GM12878 (cell line): ENCODE results near the gene ADISSP. TPM values are rescaled to one million over a fixed set of nuclear protein-coding genes. Genes with fewer than 3 reads are reported as not detected.

Experiments used
- ATAC-seq: fragments of 200-7000 bp; cut with Tn5 transposase; 3 replicates; pipeline ENCODE4 v1.9.1; 2020; ENCODE audit warnings: mild to moderate bottlenecking, moderate library complexity
- BruUV-seq: library from RNA; stranded (reverse); fragments of 400-500 nt; replicated peaks from 2 replicates; lab custom pipeline; 2021; lab: Mats Ljungman, UMichigan
- CTCF ChIA-PET: fragments of 300-600 bp; sonication (Branson Sonifier 250); formaldehyde crosslinking; extraction: SDS; loops from one replicate; lab custom pipeline; 2021; ENCODE audit warnings: inconsistent platforms; lab: Yijun Ruan, JAX
- POLR2A ChIA-PET: fragments of 350-600 bp; formaldehyde crosslinking; extraction: SDS; loops from one replicate; lab custom pipeline; 2021; ENCODE audit warnings: inconsistent platforms; lab: Charles Lee
- RAD21 ChIA-PET: fragments of 300-600 bp; sonication (Branson Sonifier 250); formaldehyde crosslinking; loops from one replicate; lab custom pipeline; 2023; ENCODE audit warnings: antibody characterized with exemption; ENCODE audit not compliant: unreplicated experiment; lab: Charles Lee
- SMC1A ChIA-PET: fragments of 300-600 bp; sonication (Branson Sonifier 250); formaldehyde crosslinking; loops from one replicate; lab custom pipeline; 2023; ENCODE audit not compliant: unreplicated experiment, uncharacterized antibody; lab: Charles Lee
- DNase-seq: peaks from one replicate; pipeline ENCODE4 v3.0.0-alpha.2; 2011; ENCODE audit warnings: low read depth, low spot score
- FAIRE-seq: peaks from 3 replicates; lab custom pipeline; 2011; peaks lifted over from hg19 to GRCh38; lab: Jason Lieb, UNC
- H2AFZ ChIP-seq: 2 replicates; pipeline ENCODE4 v1.6.0; 2011; ENCODE audit warnings: low read depth, low read length, control low read depth; ENCODE audit not compliant: control insufficient read depth
- H3K27ac ChIP-seq: 2 replicates; pipeline ENCODE4 v1.5.1; 2011; ENCODE audit warnings: control low read depth; ENCODE audit not compliant: control insufficient read depth, insufficient read depth
- H3K27me3 ChIP-seq, 2 experiments: replicated peaks in 1 of 2; 2 replicates each; pipeline versions ENCODE4 v1.6.0 to v1.6.1; 2011; ENCODE audit warnings: low read length in 1 of 2; ENCODE audit not compliant: control insufficient read depth in 2 of 2, insufficient read depth in 2 of 2
- H3K36me3 ChIP-seq, 2 experiments: 2 replicates each; pipeline ENCODE4 v1.5.1; 2011; ENCODE audit warnings: low read length in 1 of 2; ENCODE audit not compliant: control insufficient read depth in 2 of 2, insufficient read depth in 2 of 2
- H3K4me1 ChIP-seq: 2 replicates; pipeline ENCODE4 v1.6.1; 2011; ENCODE audit warnings: mild to moderate bottlenecking, low read length, moderate library complexity, mixed read lengths; ENCODE audit not compliant: control insufficient read depth, insufficient read depth
- H3K4me2 ChIP-seq: 2 replicates; pipeline ENCODE4 v1.6.0; 2011; ENCODE audit warnings: control low read depth; ENCODE audit not compliant: control insufficient read depth, insufficient read depth
- H3K4me3 ChIP-seq: fragments of 200-600 bp; sonication (generic); 2 replicates; pipeline ENCODE4 v1.5.1; 2016
- H3K79me2 ChIP-seq: 2 replicates; pipeline ENCODE4 v1.6.0; 2011; ENCODE audit warnings: low read length; ENCODE audit not compliant: control insufficient read depth, insufficient read depth
- H3K9ac ChIP-seq: 2 replicates; pipeline ENCODE4 v1.8.0; 2011; ENCODE audit warnings: low read length, control low read depth, mixed read lengths; ENCODE audit not compliant: control insufficient read depth, insufficient read depth
- H3K9me3 ChIP-seq: replicated peaks from 3 replicates; pipeline ENCODE4 v1.5.1; 2011; ENCODE audit warnings: mild to moderate bottlenecking, low read length; ENCODE audit not compliant: control insufficient read depth, insufficient read depth
- H4K20me1 ChIP-seq: 2 replicates; pipeline ENCODE4 v1.6.0; 2011; ENCODE audit not compliant: control insufficient read depth, insufficient read depth
- ATF7 ChIP-seq: fragments of 450-650 bp; IDR thresholded peaks from 2 replicates; pipeline ENCODE4 v1.6.1; 2016; ENCODE audit warnings: low read depth, mild to moderate bottlenecking
- CBFB ChIP-seq: IDR thresholded peaks from 2 replicates; pipeline ENCODE4 v1.6.1; 2016; ENCODE audit warnings: antibody characterized with exemption, low read depth
- CHD1 ChIP-seq: IDR thresholded peaks from 2 replicates; pipeline ENCODE4 v1.6.1; 2012; ENCODE audit warnings: low read depth, low read length, improper control_type of control experiment
- ESRRA ChIP-seq: IDR thresholded peaks from 2 replicates; pipeline ENCODE4 v1.6.1; 2012; ENCODE audit warnings: mild to moderate bottlenecking, low read length, improper control_type of control experiment
- FOS ChIP-seq: IDR thresholded peaks from 3 replicates; pipeline ENCODE4 v1.6.1; 2011; ENCODE audit warnings: borderline replicate concordance; ENCODE audit not compliant: insufficient read length; ENCODE audit errors: extremely low read depth
- FOXK2 ChIP-seq: fragments of 450-650 bp; IDR thresholded peaks from 2 replicates; pipeline ENCODE4 v1.6.1; 2017; ENCODE audit warnings: mild to moderate bottlenecking, moderate library complexity
- MTA2 ChIP-seq: fragments of 450-650 bp; IDR thresholded peaks from 2 replicates; pipeline ENCODE4 v1.6.1; 2016; ENCODE audit warnings: low read depth, mild to moderate bottlenecking, moderate library complexity
- NFIC ChIP-seq: IDR thresholded peaks from 2 replicates; pipeline ENCODE4 v1.6.1; 2012; ENCODE audit warnings: low read depth, mild to moderate bottlenecking, inconsistent platforms, low read length, moderate library complexity
- NFYB ChIP-seq: IDR thresholded peaks from 2 replicates; pipeline ENCODE4 v1.6.1; 2011; ENCODE audit warnings: low read depth, mild to moderate bottlenecking, low read length, improper control_type of control experiment, moderate library complexity; ENCODE audit not compliant: insufficient read depth
- PAX8 ChIP-seq: fragments of 450-650 bp; IDR thresholded peaks from 2 replicates; pipeline ENCODE4 v1.6.1; 2017; ENCODE audit warnings: mild to moderate bottlenecking, moderate library complexity
- SUZ12 ChIP-seq: fragments of 200-600 bp; sonication (generic); IDR thresholded peaks from one replicate; pipeline ENCODE4 v1.6.1; 2018; ENCODE audit warnings: antibody characterized with exemption, mild to moderate bottlenecking; ENCODE audit not compliant: unreplicated experiment
- ZNF207 ChIP-seq: fragments of 450-650 bp; IDR thresholded peaks from 2 replicates; pipeline ENCODE4 v1.6.1; 2014; ENCODE audit warnings: antibody characterized with exemption, mild to moderate bottlenecking, borderline replicate concordance
- WGBS: methylation state at CpG from one replicate; pipeline ENCODE4 v1.1.6; 2016; ENCODE audit warnings: low lambda C conversion rate; ENCODE audit not compliant: insufficient replicate concordance, insufficient coverage; ENCODE audit errors: missing lambda C conversion rate; 5-methylcytosine and 5-hydroxymethylcytosine counted together
- in situ Hi-C: fragments of 300-500 bp; cut with MboI; formaldehyde crosslinking; loops from 9 replicates; pipeline ENCODE4 v1.14.3; 2018; ENCODE audit warnings: mixed read lengths
- intact Hi-C: fragments of 100-400 bp; cut with micrococcal nuclease; formaldehyde crosslinking; loops from one replicate; pipeline ENCODE4 v1.14.2; 2022; ENCODE audit not compliant: unreplicated experiment
- polyA plus RNA-seq, 11 experiments: library from polyadenylated mRNA; depleted of rRNA in 4 of 11; unstranded in 6 of 11; stranded (reverse) in 5 of 11; fragments of >200 nt; fragmentation: Nextera tagmentation in 4 of 11; fragmentation: Illumina TruSeq in 1 of 11; extraction: Ambion mirVana in 4 of 11; extraction: Trizol in 1 of 11; gene quantifications; 1 replicate in 1 of 11; 2 replicates in 10 of 11; pipeline versions ENCODE4 v1.2.1 to v1.2.3, GENCODE V29; 2011 to 2016; ENCODE audit warnings: inconsistent platforms in 2 of 11, missing spikeins in 2 of 11, low read depth in 1 of 11
- total RNA-seq, 4 experiments: library from RNA; depleted of rRNA in 3 of 4; stranded (reverse); fragments of >200 nt in 3 of 4; fragmentation: Illumina TruSeq in 1 of 4; extraction: Trizol in 1 of 4; gene quantifications; 2 replicates each; pipeline versions ENCODE4 v1.2.1 to v1.2.3, GENCODE V29; 2013 to 2021
- TF ChIP-seq, protein P1 (sequence below): fragments of 450-650 bp; IDR thresholded peaks from 2 replicates; pipeline ENCODE4 v1.6.1; 2016; ENCODE audit warnings: mild to moderate bottlenecking
- TF ChIP-seq, protein P2 (sequence below): fragments of 450-650 bp; formaldehyde crosslinking; IDR thresholded peaks from 2 replicates; pipeline ENCODE4 v1.4.0; 2020; ENCODE audit warnings: mild to moderate bottlenecking, moderate library complexity
- TF ChIP-seq, protein P3 (sequence below): fragments of 450-650 bp; IDR thresholded peaks from 2 replicates; pipeline ENCODE4 v1.6.1; 2017; ENCODE audit warnings: antibody characterized with exemption, mild to moderate bottlenecking, moderate library complexity
- TF ChIP-seq, protein P4 (sequence below): fragments of 150-350 bp; IDR thresholded peaks from 2 replicates; pipeline ENCODE4 v1.6.1; 2014; ENCODE audit warnings: mild to moderate bottlenecking, low read depth, low read length

ADISSP gene
- total and polyA plus RNA-seq, 10 of the 15 experiments (the other 5 are each of a cell fraction or from before 2014, with no cell fraction given): 0.80 to 96.3 (median 38.6) TPM

DNA sequence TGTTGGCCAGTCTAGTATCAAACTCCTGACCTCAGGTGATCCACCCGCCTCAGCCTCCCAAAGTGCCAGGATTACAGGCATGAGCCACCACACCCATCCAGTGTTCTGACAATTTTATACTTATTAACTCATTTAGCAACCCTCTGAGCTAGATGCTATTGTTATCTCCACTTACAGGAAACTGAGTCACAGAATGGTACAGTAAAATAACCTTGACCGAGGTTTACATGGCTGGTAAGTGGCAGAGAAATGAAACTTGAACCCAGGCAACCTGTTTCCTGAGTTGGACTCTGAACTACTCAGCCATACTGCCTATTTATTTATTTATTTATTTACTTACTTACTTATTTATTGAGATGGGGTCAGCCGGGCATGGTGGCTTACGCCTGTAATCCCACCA lies 48.5 kb downstream of the ADISSP start:
- Histone ChIP-seq H3K27ac (no peak overlapping the region), H3K4me1 (peaks cover 15% of the 10 kb centered on the region), H4K20me1 (no peaks in the 10 kb centered on the region), H3K79me2 (no peaks in the 10 kb centered on the region), H2AFZ (no peak overlapping the region), H3K36me3 (no peaks in the 10 kb centered on the region), H3K4me3 (no peak overlapping the region), H3K9me3 (no peaks in the 10 kb centered on the region), H3K9ac (no peak overlapping the region), H3K27me3 (no peaks in the 10 kb centered on the region), H3K4me2 (no peak overlapping the region)
- WGBS: 58% methylated on average over 4 of the region's 4 CpGs
- CTCF ChIA-PET: interaction anchor here (0.6 to 3.2 kb wide), 4 partner anchors 8 to 135 kb away, joined by 3 to 21 read pairs (median 5); no protein-coding TSS in a partner anchor
- SMC1A ChIA-PET: interaction anchor here (1.0 kb wide), 1 partner anchor 353 kb away, joined by 3 read pairs; no protein-coding TSS in a partner anchor
- POLR2A ChIA-PET: no interaction called here
- DNase-seq: no peak
- RAD21 ChIA-PET: no interaction called here
- ATAC-seq: no peak
- FAIRE-seq: no peak
- BruUV-seq: no TSS peak
- intact Hi-C loops: loop anchor here (5.0 to 10.0 kb wide), 3 partner anchors 48 to 136 kb away; partner anchors contain the start of genes ADISSP and SPEF1
- in situ Hi-C loops: no loop called here
- TF ChIP-seq ATF7 (no peak), SUZ12 (no peak), MTA2 (no peak), CHD1 (no peak), CBFB (no peak), NFIC (no peak), FOS (no peak), FOXK2 (no peak), ESRRA (no peak), ZNF207 (no peak), NFYB (no peak), PAX8 (no peak)
- TF ChIP-seq, protein P1, sequence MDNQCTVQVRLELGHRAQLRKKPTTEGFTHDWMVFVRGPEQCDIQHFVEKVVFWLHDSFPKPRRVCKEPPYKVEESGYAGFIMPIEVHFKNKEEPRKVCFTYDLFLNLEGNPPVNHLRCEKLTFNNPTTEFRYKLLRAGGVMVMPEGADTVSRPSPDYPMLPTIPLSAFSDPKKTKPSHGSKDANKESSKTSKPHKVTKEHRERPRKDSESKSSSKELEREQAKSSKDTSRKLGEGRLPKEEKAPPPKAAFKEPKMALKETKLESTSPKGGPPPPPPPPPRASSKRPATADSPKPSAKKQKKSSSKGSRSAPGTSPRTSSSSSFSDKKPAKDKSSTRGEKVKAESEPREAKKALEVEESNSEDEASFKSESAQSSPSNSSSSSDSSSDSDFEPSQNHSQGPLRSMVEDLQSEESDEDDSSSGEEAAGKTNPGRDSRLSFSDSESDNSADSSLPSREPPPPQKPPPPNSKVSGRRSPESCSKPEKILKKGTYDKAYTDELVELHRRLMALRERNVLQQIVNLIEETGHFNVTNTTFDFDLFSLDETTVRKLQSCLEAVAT: no peak
- TF ChIP-seq, protein P2, sequence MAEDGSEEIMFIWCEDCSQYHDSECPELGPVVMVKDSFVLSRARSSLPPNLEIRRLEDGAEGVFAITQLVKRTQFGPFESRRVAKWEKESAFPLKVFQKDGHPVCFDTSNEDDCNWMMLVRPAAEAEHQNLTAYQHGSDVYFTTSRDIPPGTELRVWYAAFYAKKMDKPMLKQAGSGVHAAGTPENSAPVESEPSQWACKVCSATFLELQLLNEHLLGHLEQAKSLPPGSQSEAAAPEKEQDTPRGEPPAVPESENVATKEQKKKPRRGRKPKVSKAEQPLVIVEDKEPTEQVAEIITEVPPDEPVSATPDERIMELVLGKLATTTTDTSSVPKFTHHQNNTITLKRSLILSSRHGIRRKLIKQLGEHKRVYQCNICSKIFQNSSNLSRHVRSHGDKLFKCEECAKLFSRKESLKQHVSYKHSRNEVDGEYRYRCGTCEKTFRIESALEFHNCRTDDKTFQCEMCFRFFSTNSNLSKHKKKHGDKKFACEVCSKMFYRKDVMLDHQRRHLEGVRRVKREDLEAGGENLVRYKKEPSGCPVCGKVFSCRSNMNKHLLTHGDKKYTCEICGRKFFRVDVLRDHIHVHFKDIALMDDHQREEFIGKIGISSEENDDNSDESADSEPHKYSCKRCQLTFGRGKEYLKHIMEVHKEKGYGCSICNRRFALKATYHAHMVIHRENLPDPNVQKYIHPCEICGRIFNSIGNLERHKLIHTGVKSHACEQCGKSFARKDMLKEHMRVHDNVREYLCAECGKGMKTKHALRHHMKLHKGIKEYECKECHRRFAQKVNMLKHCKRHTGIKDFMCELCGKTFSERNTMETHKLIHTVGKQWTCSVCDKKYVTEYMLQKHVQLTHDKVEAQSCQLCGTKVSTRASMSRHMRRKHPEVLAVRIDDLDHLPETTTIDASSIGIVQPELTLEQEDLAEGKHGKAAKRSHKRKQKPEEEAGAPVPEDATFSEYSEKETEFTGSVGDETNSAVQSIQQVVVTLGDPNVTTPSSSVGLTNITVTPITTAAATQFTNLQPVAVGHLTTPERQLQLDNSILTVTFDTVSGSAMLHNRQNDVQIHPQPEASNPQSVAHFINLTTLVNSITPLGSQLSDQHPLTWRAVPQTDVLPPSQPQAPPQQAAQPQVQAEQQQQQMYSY (CRISPR knock-in tag): no peak
- TF ChIP-seq, protein P3, sequence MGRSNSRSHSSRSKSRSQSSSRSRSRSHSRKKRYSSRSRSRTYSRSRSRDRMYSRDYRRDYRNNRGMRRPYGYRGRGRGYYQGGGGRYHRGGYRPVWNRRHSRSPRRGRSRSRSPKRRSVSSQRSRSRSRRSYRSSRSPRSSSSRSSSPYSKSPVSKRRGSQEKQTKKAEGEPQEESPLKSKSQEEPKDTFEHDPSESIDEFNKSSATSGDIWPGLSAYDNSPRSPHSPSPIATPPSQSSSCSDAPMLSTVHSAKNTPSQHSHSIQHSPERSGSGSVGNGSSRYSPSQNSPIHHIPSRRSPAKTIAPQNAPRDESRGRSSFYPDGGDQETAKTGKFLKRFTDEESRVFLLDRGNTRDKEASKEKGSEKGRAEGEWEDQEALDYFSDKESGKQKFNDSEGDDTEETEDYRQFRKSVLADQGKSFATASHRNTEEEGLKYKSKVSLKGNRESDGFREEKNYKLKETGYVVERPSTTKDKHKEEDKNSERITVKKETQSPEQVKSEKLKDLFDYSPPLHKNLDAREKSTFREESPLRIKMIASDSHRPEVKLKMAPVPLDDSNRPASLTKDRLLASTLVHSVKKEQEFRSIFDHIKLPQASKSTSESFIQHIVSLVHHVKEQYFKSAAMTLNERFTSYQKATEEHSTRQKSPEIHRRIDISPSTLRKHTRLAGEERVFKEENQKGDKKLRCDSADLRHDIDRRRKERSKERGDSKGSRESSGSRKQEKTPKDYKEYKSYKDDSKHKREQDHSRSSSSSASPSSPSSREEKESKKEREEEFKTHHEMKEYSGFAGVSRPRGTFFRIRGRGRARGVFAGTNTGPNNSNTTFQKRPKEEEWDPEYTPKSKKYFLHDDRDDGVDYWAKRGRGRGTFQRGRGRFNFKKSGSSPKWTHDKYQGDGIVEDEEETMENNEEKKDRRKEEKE: no peak
- TF ChIP-seq, protein P4, sequence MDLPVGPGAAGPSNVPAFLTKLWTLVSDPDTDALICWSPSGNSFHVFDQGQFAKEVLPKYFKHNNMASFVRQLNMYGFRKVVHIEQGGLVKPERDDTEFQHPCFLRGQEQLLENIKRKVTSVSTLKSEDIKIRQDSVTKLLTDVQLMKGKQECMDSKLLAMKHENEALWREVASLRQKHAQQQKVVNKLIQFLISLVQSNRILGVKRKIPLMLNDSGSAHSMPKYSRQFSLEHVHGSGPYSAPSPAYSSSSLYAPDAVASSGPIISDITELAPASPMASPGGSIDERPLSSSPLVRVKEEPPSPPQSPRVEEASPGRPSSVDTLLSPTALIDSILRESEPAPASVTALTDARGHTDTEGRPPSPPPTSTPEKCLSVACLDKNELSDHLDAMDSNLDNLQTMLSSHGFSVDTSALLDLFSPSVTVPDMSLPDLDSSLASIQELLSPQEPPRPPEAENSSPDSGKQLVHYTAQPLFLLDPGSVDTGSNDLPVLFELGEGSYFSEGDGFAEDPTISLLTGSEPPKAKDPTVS: no peak
